GM10847 (cell line): Measurements from ENCODE around the gene IBA57.

Source experiments
- POLR2A ChIP-seq: IDR thresholded peaks from 2 replicates; pipeline ENCODE4 v1.6.1; 2011; ENCODE audit not compliant: insufficient read length; ENCODE audit errors: extremely low read depth

IBA57 gene

DNA sequence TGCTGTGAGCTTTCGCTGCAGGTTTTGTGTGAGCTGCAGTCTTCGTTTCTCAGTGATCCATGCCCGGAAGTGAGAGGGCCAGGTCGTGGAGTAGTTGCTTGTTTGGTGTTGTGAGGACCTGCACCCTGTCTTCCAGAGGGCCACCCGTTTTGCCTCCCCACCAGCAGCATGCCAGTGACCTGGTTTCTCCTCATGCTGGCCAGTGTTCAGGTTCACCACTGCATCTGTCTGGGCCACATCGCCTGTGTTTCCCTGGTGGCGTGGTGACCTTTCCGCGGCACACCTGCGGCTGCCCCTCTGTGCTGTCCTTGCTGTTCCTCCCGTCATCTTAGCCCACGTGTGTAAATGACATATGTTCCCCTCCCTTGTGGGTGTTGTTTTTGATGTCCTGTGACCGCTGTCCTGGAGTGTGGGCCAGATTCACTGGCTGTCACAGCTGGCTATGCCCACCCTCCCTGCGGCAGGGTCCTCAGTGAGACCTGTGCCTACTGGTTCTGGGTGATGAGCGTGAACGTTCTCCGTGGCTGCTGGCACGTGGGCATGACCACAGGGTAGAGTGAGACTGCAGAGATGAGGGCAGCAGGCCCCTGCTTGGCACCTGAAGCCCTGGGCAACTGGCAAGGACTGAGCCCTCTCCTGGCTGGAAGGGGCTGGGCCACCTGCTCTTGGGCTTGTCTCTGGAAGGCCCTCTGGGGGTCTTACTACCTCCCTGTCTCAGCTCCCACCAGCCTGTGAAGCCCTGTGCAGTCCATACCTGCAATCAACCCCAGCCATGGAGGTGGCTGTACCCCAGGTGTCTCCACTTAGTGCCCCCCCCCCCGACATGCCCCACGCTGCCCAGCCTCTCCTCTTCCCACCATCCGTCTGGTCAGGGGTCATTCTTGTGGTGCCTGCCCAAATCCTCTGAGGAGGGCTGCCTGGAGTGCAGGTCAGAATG is 7.3 kb downstream of the IBA57 start:
- TF ChIP-seq POLR2A = no peak

DNA sequence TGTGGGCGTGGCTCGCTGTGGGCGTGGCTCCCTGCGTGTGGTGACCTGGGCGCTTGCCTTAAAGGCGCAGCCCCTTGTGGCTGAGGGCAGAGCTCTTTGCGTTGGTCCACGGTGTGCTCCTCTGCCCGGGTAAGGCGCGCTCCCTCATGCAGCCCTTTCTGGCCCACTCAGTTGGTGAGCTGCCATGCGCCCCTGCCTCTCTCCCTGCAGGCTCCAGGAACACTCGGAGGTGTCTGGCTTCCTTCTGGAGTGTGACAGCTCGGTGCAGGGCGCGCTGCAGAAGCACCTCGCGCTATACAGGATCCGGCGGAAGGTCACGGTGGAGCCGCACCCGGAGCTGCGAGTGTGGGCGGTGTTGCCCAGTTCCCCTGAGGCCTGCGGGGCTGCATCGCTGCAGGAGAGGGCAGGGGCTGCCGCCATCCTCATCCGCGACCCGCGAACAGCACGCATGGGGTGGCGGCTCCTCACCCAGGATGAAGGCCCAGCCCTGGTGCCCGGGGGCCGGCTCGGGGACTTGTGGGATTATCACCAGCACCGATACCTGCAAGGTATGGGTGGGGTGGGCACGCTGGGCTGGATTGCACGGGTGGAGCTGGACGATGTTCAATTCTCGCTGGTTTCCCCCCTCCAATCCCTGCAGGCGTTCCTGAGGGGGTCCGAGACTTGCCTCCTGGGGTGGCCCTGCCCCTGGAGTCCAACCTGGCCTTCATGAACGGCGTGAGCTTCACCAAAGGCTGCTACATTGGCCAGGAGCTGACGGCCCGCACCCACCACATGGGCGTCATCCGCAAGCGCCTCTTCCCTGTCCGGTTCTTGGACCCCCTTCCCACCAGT is 9.1 kb downstream of the IBA57 start:
- no peak for TF ChIP-seq POLR2A

DNA sequence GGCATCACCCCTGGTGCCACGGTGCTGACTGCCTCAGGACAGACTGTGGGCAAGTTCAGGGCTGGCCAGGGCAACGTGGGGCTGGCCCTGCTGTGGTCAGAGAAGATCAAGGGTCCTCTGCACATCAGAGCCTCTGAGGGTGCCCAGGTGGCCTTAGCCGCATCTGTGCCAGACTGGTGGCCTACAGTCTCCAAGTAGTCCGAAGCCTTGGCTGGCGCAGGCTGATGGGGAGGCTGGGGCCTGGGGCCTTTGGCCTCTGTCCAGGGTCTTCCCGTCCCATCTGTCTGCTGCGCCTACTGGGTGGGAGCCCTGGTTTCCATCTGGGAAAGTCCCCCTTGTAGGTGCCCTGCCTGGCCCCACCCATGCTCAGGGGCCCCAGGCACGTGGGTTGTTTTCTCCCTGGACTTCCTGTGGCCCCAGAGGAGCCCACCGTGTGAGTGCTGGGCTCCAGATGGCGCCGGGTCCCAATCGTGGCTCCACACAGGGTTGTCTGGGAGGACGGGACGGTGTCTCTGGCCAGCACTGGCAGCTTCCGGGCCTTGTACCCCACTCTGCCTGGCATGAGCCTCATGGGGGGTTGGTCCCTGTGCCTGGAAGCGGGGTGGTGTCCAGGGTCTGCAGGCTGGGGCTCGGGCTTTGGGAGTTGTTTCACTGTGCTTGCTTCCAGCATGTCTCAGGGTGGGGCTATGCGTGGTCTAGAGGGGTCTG is 9.9 kb downstream of the IBA57 start:
- no peak for TF ChIP-seq POLR2A

DNA sequence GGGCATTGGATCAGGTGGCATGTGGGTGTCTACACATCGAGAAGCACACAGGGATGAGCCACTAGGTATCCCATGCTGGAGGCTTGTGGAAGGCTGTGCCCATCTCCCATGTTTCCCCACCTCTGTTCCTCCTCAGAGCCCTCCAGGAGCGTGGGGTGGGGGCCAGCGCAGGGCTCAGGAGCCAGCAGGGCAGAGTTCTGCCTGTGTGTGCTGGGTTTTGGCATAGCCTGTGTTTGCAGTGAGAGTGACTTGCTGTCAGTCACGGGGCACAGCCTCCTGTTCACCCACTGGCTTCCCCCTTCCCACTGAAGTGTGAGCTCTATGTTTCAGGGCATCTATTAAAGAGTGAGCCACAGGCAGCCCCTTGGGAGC is 10.4 kb downstream of the IBA57 start:
- TF ChIP-seq POLR2A = no peak

DNA sequence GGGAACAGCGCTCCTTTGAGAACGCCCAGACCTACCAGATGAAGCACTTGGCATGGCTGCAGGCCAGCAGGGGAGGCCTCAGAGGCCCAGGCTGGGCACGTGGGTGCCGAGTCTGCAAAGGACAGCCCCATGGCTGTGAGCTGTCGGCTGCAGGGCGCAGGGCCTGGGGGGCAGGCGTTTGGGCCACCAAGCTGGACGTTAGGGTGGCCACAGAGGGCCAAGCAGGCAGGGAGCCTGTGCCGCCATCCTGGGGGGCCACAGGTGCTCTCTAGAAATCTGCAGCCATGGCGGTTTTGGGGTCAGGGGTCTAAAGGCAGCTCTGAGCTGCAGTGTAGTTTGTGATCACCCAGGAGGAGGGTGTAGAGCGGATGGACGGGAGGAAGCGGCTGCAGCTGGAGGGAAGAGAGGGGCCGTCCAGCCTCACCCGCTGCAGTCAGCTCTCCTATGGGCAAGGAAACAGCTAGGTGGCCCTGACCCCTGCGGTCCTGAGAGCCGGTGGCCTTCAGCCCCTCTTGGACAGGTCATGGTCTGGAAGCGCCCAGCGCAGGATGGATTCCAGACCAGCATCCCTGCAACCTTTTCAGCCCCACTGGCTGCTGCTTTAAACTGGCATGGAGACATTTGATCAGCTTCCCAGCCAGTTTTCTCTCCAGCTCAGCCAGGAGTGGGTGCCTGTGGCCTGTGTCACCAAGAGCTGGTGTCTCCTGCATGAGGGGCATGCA is 11.0 kb downstream of the IBA57 start:
- TF ChIP-seq POLR2A = no peak

DNA sequence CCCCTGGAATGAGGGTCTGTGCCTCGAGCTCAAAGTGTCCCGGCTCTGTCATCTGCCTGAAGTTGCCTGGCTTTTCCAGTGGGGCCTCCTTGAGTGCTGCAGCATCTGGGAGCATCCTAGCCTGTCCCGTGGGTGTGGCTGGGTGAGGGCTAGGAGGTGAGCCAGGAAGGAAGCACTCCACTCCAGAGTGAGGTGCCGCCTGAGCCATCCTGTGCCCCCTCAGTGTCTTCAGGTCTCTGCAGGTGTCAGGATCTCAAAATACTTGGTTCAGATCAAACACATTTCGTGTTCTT is 11.5 kb downstream of the IBA57 start:
- no peak for TF ChIP-seq POLR2A

DNA sequence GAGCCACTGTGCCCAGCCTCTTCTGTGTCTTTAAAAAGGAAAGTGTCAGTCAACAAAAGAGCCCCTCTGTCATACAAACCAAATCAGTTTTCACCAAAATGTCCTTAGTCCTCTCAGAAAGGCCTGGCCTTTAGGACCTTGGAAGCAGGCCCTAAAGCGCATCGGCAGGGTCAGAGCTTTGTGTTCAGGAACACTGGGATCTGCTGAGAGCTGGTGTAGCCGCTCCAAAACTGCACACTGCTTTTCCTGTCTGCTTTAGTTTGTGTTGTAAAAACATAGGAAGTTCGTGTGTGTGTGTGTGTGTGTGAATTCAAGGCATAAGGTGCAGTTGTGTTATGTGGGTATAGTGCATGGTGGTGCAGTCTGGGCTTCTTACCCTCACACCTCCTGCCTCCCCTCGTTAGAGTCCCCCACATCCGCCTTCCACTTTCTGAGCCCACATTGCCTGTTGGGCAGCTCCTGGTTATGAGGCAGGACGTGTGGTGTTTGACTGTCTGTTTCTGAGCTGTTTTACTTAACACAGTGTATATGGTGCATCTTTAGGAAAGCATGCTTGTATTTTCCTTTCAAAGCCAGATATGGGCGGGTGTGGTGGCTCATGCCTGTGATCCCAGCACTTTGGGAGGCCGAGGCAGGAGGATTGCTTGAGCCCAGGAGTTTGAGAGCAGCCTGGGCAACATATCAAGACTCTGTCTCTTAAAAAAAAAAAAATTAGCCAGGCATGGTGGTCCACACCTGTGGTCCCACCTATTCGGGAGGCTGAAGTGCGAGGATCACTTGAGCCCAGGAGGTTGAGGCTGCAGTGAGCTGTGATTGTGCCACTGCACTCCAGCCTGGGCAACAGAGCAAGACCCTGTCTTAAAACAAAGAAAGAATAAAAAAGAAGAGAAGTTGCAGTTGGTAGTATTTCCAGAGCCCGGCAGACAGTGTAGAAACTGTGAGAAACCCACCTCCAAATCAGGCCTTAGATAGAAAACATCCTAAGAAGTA is 12.4 kb downstream of the IBA57 start:
- TF ChIP-seq POLR2A = no peak

DNA sequence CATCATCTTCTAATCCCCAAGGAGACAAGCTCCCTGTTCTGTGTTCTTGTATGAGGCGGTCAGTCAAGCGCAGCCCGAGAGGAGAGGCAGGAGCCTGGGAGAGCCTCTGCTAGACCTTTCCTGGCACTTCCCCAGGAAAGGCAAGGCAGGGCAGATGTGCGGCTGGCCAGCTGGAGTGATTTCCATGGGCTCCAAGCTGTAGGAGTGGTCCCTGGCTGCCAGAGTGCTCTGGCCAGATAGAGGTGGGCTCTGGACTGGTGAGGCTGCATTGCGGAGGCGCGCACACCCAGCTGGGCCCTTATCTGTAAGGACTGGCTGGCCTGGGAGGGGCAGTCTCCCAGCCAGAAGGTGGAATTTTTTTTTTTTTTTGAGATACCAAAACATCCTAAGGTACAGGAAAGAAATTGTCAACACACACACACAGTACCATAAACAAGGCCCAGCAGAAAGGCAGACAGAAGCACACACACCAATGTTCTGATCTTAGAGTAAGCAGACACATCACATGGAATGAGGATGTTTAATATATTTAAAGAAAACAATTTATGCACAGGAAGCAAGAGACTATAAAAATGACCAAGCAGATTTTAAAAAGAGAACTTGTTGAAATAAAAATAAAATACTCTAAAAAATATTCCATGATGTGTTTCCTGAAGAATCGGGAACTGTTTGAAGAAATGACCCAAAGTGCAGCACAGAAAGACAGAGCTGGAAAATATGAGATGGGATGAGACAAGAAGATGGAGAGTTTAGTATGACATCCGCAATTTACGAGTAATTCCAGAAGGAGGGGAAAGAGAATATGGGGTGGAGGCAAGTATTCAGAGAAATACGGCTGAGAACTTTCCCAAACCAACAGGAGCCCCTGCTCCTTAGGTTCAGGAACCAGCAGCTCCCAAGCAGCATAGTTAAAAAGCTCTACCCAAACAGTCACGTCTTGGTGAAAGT is 13.4 kb downstream of the IBA57 start:
- TF ChIP-seq POLR2A = no peak

DNA sequence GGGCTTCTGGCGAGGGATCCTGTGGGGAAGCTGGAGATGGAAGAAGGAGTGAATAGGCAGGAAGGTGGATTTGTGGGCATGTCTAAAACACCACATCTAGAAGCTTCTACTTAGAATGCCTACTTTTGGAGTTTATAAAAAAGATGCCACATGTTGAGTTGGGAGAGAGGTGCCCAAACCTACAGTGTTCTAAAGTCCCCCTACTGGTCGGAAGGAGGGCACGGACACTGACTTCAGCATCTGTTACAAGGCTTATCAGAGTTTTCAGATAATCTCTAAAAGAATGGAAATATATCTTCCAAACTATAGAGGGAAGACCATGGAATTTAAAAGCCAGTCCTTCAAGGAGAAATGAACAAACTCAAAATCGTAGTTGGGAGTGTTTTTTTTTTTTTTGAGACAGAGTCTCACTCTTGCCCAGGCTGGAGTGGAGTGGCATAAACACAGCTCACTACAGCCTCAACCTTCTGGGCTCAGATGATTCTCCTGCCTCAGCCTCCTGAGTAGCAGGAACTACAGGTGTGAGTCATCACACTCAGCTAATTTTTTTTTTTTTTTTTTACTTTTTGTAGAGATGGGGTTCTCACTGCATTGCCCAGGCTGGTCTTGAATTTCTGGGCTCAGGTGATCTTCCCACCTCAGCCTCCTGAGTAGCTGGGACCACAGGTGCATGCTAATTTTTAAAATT is 14.8 kb downstream of the IBA57 start:
- TF ChIP-seq POLR2A = no peak

DNA sequence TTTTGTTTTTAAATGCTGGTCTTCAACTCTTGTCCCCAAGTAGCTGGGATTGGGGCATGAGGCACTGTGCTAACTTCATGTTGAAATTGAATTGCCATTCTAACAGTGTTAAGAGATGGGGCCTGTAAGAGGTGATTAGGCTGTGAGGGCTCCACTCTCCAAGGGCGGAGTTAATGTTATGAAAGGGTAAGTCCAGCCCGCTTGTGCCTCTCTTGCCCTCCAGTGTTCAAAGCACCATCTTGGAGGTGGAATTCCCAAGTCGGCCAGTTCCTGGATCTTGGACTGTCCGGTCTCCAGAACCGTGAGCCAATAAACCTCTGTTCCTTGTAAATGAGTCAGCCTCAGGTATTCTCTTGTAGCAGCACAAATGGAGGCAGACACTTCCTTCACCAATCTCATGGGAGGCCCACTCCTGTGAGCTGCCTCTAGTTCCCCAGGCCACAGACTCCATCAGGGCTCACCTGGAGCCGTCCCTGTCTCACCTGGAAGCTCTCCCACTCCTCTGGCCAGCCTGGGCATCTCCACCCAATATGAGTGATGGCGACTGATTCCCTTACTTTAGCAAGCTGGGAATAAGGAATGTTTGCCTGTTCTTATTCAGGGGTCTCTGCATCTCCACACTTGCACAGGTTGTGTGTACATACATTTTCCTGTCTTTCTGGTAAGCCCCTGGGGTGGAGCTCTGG is 15.5 kb downstream of the IBA57 start:
- no peak for TF ChIP-seq POLR2A

DNA sequence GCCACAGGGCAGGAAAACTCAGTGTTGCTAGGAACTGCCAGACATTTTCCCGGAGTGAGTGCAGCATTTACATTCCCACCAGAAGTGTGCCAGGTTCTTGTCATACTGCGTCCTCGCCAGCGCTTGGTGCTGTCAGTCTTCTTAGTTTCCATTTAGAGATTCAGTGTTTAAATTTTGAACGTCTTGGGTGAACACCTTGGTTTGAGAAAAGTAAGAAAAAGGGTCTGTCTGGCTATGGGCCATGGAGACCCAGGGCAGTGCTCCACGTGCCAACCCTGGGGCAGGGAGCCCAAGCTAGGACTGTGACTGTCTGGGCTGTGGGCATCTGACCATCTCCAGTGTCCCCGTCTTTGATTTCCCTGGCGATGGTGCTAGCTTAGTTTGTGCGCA is 16.0 kb downstream of the IBA57 start:
- no peak for TF ChIP-seq POLR2A
